B cell (primary cell): Measurements from ENCODE around the gene MRGPRX3. TPM values are rescaled to one million over a fixed set of nuclear protein-coding genes. Genes with fewer than 3 reads are reported as not detected.

Experiments
- ATAC-seq: fragments of 200-7000 bp; cut with Tn5 transposase; one replicate; pipeline ENCODE4 v1.10.0; 2021; ENCODE audit warnings: low read depth, mild to moderate bottlenecking, moderate number of reproducible peaks, moderate library complexity
- CTCF ChIA-PET: fragments of 350-600 bp; sonication (Branson Sonifier 250); formaldehyde crosslinking; loops from one replicate; lab custom pipeline; 2021; ENCODE audit warnings: antibody characterized with exemption, inconsistent platforms; lab: Charles Lee
- POLR2A ChIA-PET: fragments of 350-600 bp; sonication (Branson Sonifier 250); formaldehyde crosslinking; loops from one replicate; lab custom pipeline; 2021; ENCODE audit warnings: antibody characterized with exemption; lab: Charles Lee
- DNase-seq: peaks from one replicate; pipeline ENCODE4 v3.0.0; 2013
- H2AFZ ChIP-seq: 2 replicates; pipeline ENCODE4 v1.6.1; 2012; ENCODE audit warnings: mild to moderate bottlenecking, low read depth, low read length; ENCODE audit not compliant: insufficient read depth, poor library complexity, severe bottlenecking
- H3K27ac ChIP-seq, 2 donors: 1 replicate in 1 of 2; 2 replicates in 1 of 2; pipeline ENCODE4 v1.5.1; 2012 to 2013; ENCODE audit warnings: low read length in 2 of 2, mild to moderate bottlenecking in 2 of 2, moderate library complexity in 1 of 2
- H3K27me3 ChIP-seq, 4 experiments: fragments of 200-600 bp in 1 of 4; sonication (generic) in 1 of 4; replicated peaks in 1 of 4; 1 replicate in 2 of 4; 2 replicates in 2 of 4; pipeline versions ENCODE4 v1.6.1 to v1.7.0; 2013 to 2016; ENCODE audit warnings: low read length in 3 of 4, mild to moderate bottlenecking in 2 of 4, mixed read lengths in 1 of 4, moderate library complexity in 1 of 4; ENCODE audit not compliant: insufficient read depth in 4 of 4, control insufficient read depth in 3 of 4; ENCODE audit errors: control extremely low read depth in 1 of 4
- H3K36me3 ChIP-seq, 2 experiments: replicated peaks in 1 of 2; 1 replicate in 1 of 2; 2 replicates in 1 of 2; pipeline versions ENCODE4 v1.6.1 to v1.7.1; 2013; ENCODE audit warnings: low read length in 1 of 2; ENCODE audit not compliant: insufficient read depth in 2 of 2, control insufficient read depth in 1 of 2; ENCODE audit errors: control extremely low read depth in 1 of 2, extremely low read depth in 1 of 2
- H3K4me1 ChIP-seq, 2 donors: fragments of 200-600 bp in 1 of 2; sonication (generic) in 1 of 2; 1 replicate in 1 of 2; 2 replicates in 1 of 2; pipeline versions ENCODE4 v1.5.1 to v1.6.1; 2013 to 2017; ENCODE audit warnings: low read length in 2 of 2; ENCODE audit not compliant: control insufficient read depth in 2 of 2, insufficient read depth in 2 of 2
- H3K4me2 ChIP-seq: replicated peaks from 2 replicates; pipeline ENCODE3; 2012; ENCODE audit warnings: mild to moderate bottlenecking, low read depth, low read length; ENCODE audit not compliant: poor library complexity, severe bottlenecking
- H3K4me3 ChIP-seq, 5 experiments: fragments of 200-600 bp in 1 of 5; sonication (generic) in 1 of 5; 1 replicate in 3 of 5; 2 replicates in 2 of 5; pipeline versions ENCODE4 v1.5.1 to v1.7.0; 2011 to 2016; ENCODE audit warnings: low read length in 4 of 5, mild to moderate bottlenecking in 4 of 5, low read depth in 2 of 5, control low read depth in 1 of 5, moderate library complexity in 1 of 5; ENCODE audit not compliant: insufficient read depth in 1 of 5; ENCODE audit errors: control extremely low read depth in 1 of 5, extremely low read depth in 1 of 5
- H3K79me2 ChIP-seq: fragments of 200-600 bp; sonication (generic); one replicate; pipeline ENCODE4 v1.6.0; 2016; ENCODE audit warnings: low read length; ENCODE audit not compliant: control insufficient read depth, insufficient read depth
- H3K9ac ChIP-seq: fragments of 200-600 bp; sonication (generic); 2 replicates; pipeline ENCODE4 v1.6.1; 2017; ENCODE audit warnings: mild to moderate bottlenecking, low read length, moderate library complexity
- H3K9me3 ChIP-seq, 3 donors: one replicate each; pipeline versions ENCODE4 v1.6.1 to v1.7.1; 2013; ENCODE audit warnings: low read length in 2 of 3; ENCODE audit not compliant: control insufficient read depth in 2 of 3, insufficient read depth in 1 of 3; ENCODE audit errors: control extremely low read depth in 1 of 3
- H4K20me1 ChIP-seq: 2 replicates; pipeline ENCODE4 v1.6.0; 2012; ENCODE audit warnings: mild to moderate bottlenecking, low read length; ENCODE audit not compliant: insufficient read depth, control insufficient read depth, poor library complexity, severe bottlenecking
- H3K27ac Mint-ChIP-seq: one replicate; pipeline ENCODE4 v1.8.0; 2021; ENCODE audit warnings: mixed read lengths
- H3K27me3 Mint-ChIP-seq: one replicate; pipeline ENCODE4 v1.8.0; 2021; ENCODE audit warnings: mixed read lengths
- H3K4me1 Mint-ChIP-seq: one replicate; pipeline ENCODE4 v1.8.0; 2021; ENCODE audit warnings: mixed read lengths
- H3K4me3 Mint-ChIP-seq: one replicate; pipeline ENCODE4 v1.8.0; 2021; ENCODE audit warnings: mixed read lengths
- H3K9me3 Mint-ChIP-seq: one replicate; pipeline ENCODE4 v1.8.0; 2022; ENCODE audit warnings: mixed read lengths; ENCODE audit not compliant: insufficient read depth
- CTCF ChIP-seq: fragments of 200-600 bp; IDR thresholded peaks from one replicate; pipeline ENCODE4 v1.8.0; 2022; ENCODE audit warnings: antibody characterized with exemption, mild to moderate bottlenecking
- EZH2 ChIP-seq: IDR thresholded peaks from 2 replicates; pipeline ENCODE4 v1.6.1; 2012; ENCODE audit warnings: borderline replicate concordance, low read depth, mild to moderate bottlenecking, moderate library complexity, low read length; ENCODE audit not compliant: insufficient read depth, poor library complexity, severe bottlenecking
- WGBS: methylation state at CpG from one replicate; pipeline ENCODE4 v1.1.5; 2013; ENCODE audit warnings: missing lambda C conversion rate; ENCODE audit not compliant: insufficient coverage; 5-methylcytosine and 5-hydroxymethylcytosine counted together
- intact Hi-C: fragments of 100-400 bp; cut with micrococcal nuclease; formaldehyde crosslinking; loops from one replicate; pipeline ENCODE4 v1.10.0; 2022
- polyA plus RNA-seq: library from polyadenylated mRNA; depleted of rRNA; stranded (reverse); fragments of >200 nt; gene quantifications from 2 replicates; pipeline ENCODE4 v1.2.3, GENCODE V29; 2012
- total RNA-seq, 2 donors: library from RNA; stranded (reverse); fragments of 120-200 nt in 1 of 2; gene quantifications; 1 replicate in 1 of 2; 2 replicates in 1 of 2; pipeline versions ENCODE4 v1.2.3 to v1.2.4, GENCODE V29; 2013 to 2022

Gene MRGPRX3
- total and polyA plus RNA-seq, 2 donors (not counting 1 experiment from before 2014, with no cell fraction given) = not detected

- H3K27me3 ChIP-seq = peaks cover 0 to 4% (median 1%) of the 10 kb centered on the region in 4 experiments
- DNase-seq = peak; percentile 91
- intact Hi-C loops = loop anchor here (1.0 to 5.0 kb wide), 6 partner anchors 93 to 528 kb away; partner anchors contain the start of genes GTF2H1, HPS5, LDHA and SERGEF
- peak; percentile 98 for ATAC-seq
- H3K9ac ChIP-seq = peak within 1 kb of the TSS; percentile 83
- ChIA-PET CTCF (interaction anchor here (0.6 to 3.1 kb wide), 24 partner anchors 8 to 694 kb away, joined by 3 to 28 read pairs (median 4); partner anchors contain the start of gene SERGEF), POLR2A (no interaction called here)
- Mint-ChIP-seq H3K4me3 (peak within 1 kb of the TSS; percentile 95), H3K4me1 (peaks cover 28% of the 10 kb centered on the region), H3K9me3 (peaks cover 4% of the 10 kb centered on the region), H3K27me3 (peaks cover 19% of the 10 kb centered on the region), H3K27ac (peak within 1 kb of the TSS; percentile 90)
- H3K27ac ChIP-seq = peak within 1 kb of the TSS; percentile 65 to 91
- peak within 1 kb of the TSS; percentile 70 to 99 (median 82) for H3K4me3 ChIP-seq
- H3K79me2 ChIP-seq = peaks cover 44% of the 10 kb centered on the region
- no peaks in the 10 kb centered on the region for H4K20me1 ChIP-seq
- H3K4me2 ChIP-seq = peak within 1 kb of the TSS; percentile 69
- H3K9me3 ChIP-seq = no peaks in the 10 kb centered on the region
- peaks cover 3 to 13% of the 10 kb centered on the region in 2 experiments for H3K36me3 ChIP-seq
- peak within 1 kb of the TSS; percentile 91 for H2AFZ ChIP-seq
- peaks cover 15 to 17% of the 10 kb centered on the region in 2 donors for H3K4me1 ChIP-seq
- TF ChIP-seq EZH2 = no peak
- TF ChIP-seq CTCF = peak; percentile 89
- WGBS = 5% methylated on average over 41 of the region's 48 CpGs
These were observed 26.4 kb upstream of the MRGPRX3 start, which contains the start of gene SAAL1 for GRCh38 chr11:18105802-18106574. TSS of gene SAAL1 (minus strand) at chr11:18106082. CDS start at chr11:18106041, 41 bp downstream.
